Suprapubic skin (tissue), 4 donors: ENCODE results near the gene GOLT1B.
A peak's percentile ranks its signal among the peaks of the same experiment; 100 is the strongest.

Source experiments
- POLR2A ChIP-seq, 2 donors: fragments of 450-650 bp; IDR thresholded peaks; one replicate each; pipeline ENCODE4 v1.6.1; 2017; ENCODE audit warnings: antibody characterized with exemption in 2 of 2, mild to moderate bottlenecking in 2 of 2, moderate library complexity in 2 of 2
- POLR2AphosphoS5 ChIP-seq, 3 donors: sonication (generic); formaldehyde crosslinking; IDR thresholded peaks; one replicate each; pipeline ENCODE4 v1.6.1; 2017; ENCODE audit warnings: antibody characterized with exemption in 3 of 3
- TF ChIP-seq, protein P1 (sequence below), 2 donors: fragments of 200-600 bp in 1 of 2; fragments of 450-650 bp in 1 of 2; sonication (generic) in 1 of 2; IDR thresholded peaks; one replicate each; pipeline ENCODE4 v1.5.1; 2016 to 2019; ENCODE audit warnings: antibody characterized with exemption in 2 of 2, mild to moderate bottlenecking in 1 of 2, moderate library complexity in 1 of 2

GRCh38 chr12:21501258-21502163 lies at the start of gene GOLT1B, which contains the start of gene RECQL:
- TF ChIP-seq, protein P1, sequence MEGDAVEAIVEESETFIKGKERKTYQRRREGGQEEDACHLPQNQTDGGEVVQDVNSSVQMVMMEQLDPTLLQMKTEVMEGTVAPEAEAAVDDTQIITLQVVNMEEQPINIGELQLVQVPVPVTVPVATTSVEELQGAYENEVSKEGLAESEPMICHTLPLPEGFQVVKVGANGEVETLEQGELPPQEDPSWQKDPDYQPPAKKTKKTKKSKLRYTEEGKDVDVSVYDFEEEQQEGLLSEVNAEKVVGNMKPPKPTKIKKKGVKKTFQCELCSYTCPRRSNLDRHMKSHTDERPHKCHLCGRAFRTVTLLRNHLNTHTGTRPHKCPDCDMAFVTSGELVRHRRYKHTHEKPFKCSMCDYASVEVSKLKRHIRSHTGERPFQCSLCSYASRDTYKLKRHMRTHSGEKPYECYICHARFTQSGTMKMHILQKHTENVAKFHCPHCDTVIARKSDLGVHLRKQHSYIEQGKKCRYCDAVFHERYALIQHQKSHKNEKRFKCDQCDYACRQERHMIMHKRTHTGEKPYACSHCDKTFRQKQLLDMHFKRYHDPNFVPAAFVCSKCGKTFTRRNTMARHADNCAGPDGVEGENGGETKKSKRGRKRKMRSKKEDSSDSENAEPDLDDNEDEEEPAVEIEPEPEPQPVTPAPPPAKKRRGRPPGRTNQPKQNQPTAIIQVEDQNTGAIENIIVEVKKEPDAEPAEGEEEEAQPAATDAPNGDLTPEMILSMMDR (IDR thresholded peaks at IDR 0.05), result no peak
- TF ChIP-seq POLR2A (IDR thresholded peaks at IDR 0.05), result peak in 1 of 2 donors; percentile 49
- TF ChIP-seq POLR2AphosphoS5 (IDR thresholded peaks at IDR 0.05), result peak in 1 of 3 donors; percentile 38
